GM23338 (cell line): ENCODE results near the gene CELA1. TPM values are rescaled to one million over a fixed set of nuclear protein-coding genes. Genes with fewer than 3 reads are reported as not detected.

Experiments used
- ATAC-seq: fragments of 200-7000 bp; cut with Tn5 transposase; 3 replicates; pipeline ENCODE4 v1.9.1; 2020
- DNase-seq: peaks from one replicate; pipeline ENCODE4 v3.0.0-alpha.2; 2015; ENCODE audit warnings: low spot score
- H2AFZ ChIP-seq: fragments of 200-600 bp; sonication (generic); 2 replicates; pipeline ENCODE4 v1.8.0; 2016; ENCODE audit warnings: antibody characterized with exemption, mild to moderate bottlenecking, moderate library complexity
- H3F3A ChIP-seq: fragments of 200-600 bp; sonication (generic); replicated peaks from 2 replicates; pipeline ENCODE4 v1.8.0; 2017; ENCODE audit warnings: antibody characterized with exemption, mixed run types, low read depth
- H3K27ac ChIP-seq: fragments of 200-600 bp; sonication (generic); 2 replicates; pipeline ENCODE4 v1.6.1; 2016; ENCODE audit warnings: low read depth
- H3K27me3 ChIP-seq: fragments of 200-600 bp; sonication (generic); 2 replicates; pipeline ENCODE4 v1.8.0; 2016; ENCODE audit warnings: mild to moderate bottlenecking, mixed run types, moderate library complexity; ENCODE audit not compliant: insufficient read depth
- H3K36me3 ChIP-seq: fragments of 200-600 bp; sonication (generic); 2 replicates; pipeline ENCODE4 v1.8.0; 2016; ENCODE audit warnings: mild to moderate bottlenecking; ENCODE audit not compliant: insufficient read depth
- H3K4me1 ChIP-seq: fragments of 200-600 bp; sonication (generic); 2 replicates; pipeline ENCODE4 v1.8.0; 2016; ENCODE audit warnings: mild to moderate bottlenecking, moderate library complexity; ENCODE audit not compliant: insufficient read depth
- H3K4me2 ChIP-seq: fragments of 200-600 bp; sonication (generic); 2 replicates; pipeline ENCODE4 v1.7.1; 2017; ENCODE audit warnings: mixed run types
- H3K4me3 ChIP-seq: fragments of 200-600 bp; sonication (generic); 2 replicates; pipeline ENCODE4 v1.6.1; 2016; ENCODE audit warnings: mixed run types
- H3K79me2 ChIP-seq: fragments of 200-600 bp; sonication (generic); replicated peaks from 2 replicates; pipeline ENCODE4 v1.8.0; 2017; ENCODE audit warnings: mild to moderate bottlenecking; ENCODE audit not compliant: insufficient read depth
- H3K9me2 ChIP-seq: fragments of 200-600 bp; sonication (generic); 2 replicates; pipeline ENCODE4 v1.8.0; 2017; ENCODE audit not compliant: insufficient read depth
- H4K20me1 ChIP-seq: fragments of 200-600 bp; sonication (generic); replicated peaks from 2 replicates; pipeline ENCODE4 v1.8.0; 2017; ENCODE audit warnings: mild to moderate bottlenecking; ENCODE audit not compliant: insufficient read depth
- H3K27ac Mint-ChIP-seq: 2 replicates; pipeline ENCODE4 v1.8.0; 2020; ENCODE audit warnings: inconsistent platforms, mild to moderate bottlenecking, moderate library complexity, mixed read lengths
- H3K27me3 Mint-ChIP-seq: 3 replicates; pipeline ENCODE4 v1.8.0; 2022; ENCODE audit warnings: low read depth, mild to moderate bottlenecking, moderate library complexity, mixed read lengths, inconsistent platforms; ENCODE audit not compliant: insufficient read depth, poor library complexity
- H3K36me3 Mint-ChIP-seq: 3 replicates; pipeline ENCODE4 v1.8.0; 2021; ENCODE audit warnings: low read depth, mild to moderate bottlenecking, inconsistent platforms, moderate library complexity, mixed read lengths
- H3K4me1 Mint-ChIP-seq: 3 replicates; pipeline ENCODE4 v1.8.0; 2020; ENCODE audit warnings: mild to moderate bottlenecking, inconsistent platforms, mixed read lengths
- H3K4me3 Mint-ChIP-seq: 3 replicates; pipeline ENCODE4 v1.8.0; 2021; ENCODE audit warnings: moderate library complexity, mild to moderate bottlenecking, inconsistent platforms, mixed read lengths
- H3K9me3 Mint-ChIP-seq: 3 replicates; pipeline ENCODE4 v1.8.0; 2020; ENCODE audit warnings: moderate library complexity, mild to moderate bottlenecking, inconsistent platforms, mixed read lengths
- CTCF ChIP-seq, 2 experiments: fragments of 200-600 bp in 1 of 2; sonication (generic) in 1 of 2; conservative IDR thresholded peaks; 2 replicates each; pipeline versions ENCODE4 v1.5.1 to v1.6.1; 2016 to 2017; ENCODE audit warnings: antibody characterized with exemption in 2 of 2, low read depth in 2 of 2, mild to moderate bottlenecking in 2 of 2, moderate library complexity in 1 of 2
- ETS1 ChIP-seq: IDR thresholded peaks from 2 replicates; pipeline ENCODE4 v1.6.1; 2016; ENCODE audit warnings: antibody characterized with exemption
- EZH2 ChIP-seq: fragments of 200-600 bp; sonication (generic); IDR thresholded peaks from one replicate; pipeline ENCODE4 v1.8.0; 2017; ENCODE audit warnings: antibody characterized with exemption, mild to moderate bottlenecking, low read depth; ENCODE audit not compliant: unreplicated experiment
- EZH2phosphoT487 ChIP-seq: fragments of 200-600 bp; sonication (generic); IDR thresholded peaks from one replicate; pipeline ENCODE4 v1.8.1; 2018; ENCODE audit warnings: antibody characterized with exemption; ENCODE audit not compliant: unreplicated experiment
- NANOG ChIP-seq: IDR thresholded peaks from 2 replicates; pipeline ENCODE4 v1.6.1; 2016; ENCODE audit warnings: antibody characterized with exemption, borderline replicate concordance
- POLR2AphosphoS5 ChIP-seq: IDR thresholded peaks from 2 replicates; pipeline ENCODE4 v1.6.1; 2016; ENCODE audit warnings: antibody characterized with exemption, low read depth
- ZNF114 ChIP-seq: fragments of 250-450 bp; sonication (Bioruptor Pico); IDR thresholded peaks from 2 replicates; pipeline ENCODE4 v1.5.0; 2020; ENCODE audit warnings: mild to moderate bottlenecking, moderate library complexity
- polyA plus RNA-seq: library from polyadenylated mRNA; unstranded; fragments of >200 nt; fragmentation: Nextera tagmentation; extraction: Ambion mirVana; gene quantifications from 2 replicates; pipeline ENCODE4 v1.2.1, GENCODE V29; 2016
- total RNA-seq: library from RNA; depleted of rRNA; stranded (reverse); fragments of >200 nt; shearing (Covaris generic); gene quantifications from 2 replicates; pipeline ENCODE4 v1.2.3, GENCODE V29; 2014

The CELA1 gene
- total and polyA plus RNA-seq, 2 experiments from 2014 or later = not detected

DNA sequence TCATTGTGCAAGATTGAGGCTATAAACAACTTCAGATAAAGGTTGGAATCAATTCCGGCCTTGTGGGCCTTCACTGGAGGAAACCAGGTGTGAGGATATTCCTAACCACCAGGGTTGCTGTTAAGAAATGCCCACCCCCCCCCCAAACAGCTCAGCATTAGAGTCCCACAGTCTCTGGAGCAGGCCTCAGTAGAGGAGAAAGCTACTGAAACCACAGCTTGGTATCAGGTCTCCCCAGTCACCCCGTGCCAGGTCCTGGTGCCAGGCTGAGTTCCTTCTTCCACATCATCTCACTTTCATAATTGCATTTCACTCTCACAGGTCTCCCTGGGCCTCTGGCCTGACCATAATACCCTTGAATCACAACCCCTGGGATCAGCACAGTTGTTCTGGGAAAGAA lies 32.3 kb upstream of the CELA1 start:
- DNase-seq = no peak
- H4K20me1 ChIP-seq = no peaks in the 10 kb centered on the region; the same call in 1 of the 2 replicates
- no peak for ATAC-seq
- no peaks in the 10 kb centered on the region for H3K27me3 ChIP-seq
- Mint-ChIP-seq H3K27ac (no peak overlapping the region), H3K27me3 (no peaks in the 10 kb centered on the region), H3K4me3 (no peak overlapping the region), H3K4me1 (peaks cover 25% of the 10 kb centered on the region), H3K36me3 (peaks cover 31% of the 10 kb centered on the region), H3K9me3 (no peaks in the 10 kb centered on the region)
- peaks cover 18% of the 10 kb centered on the region for H3K4me1 ChIP-seq
- H3K36me3 ChIP-seq = 0 out of 2 replicates have a peak, but pooled peaks cover 4% of the 10 kb centered on the region
- no peak overlapping the region for H2AFZ ChIP-seq
- H3K4me2 ChIP-seq = no peak overlapping the region
- H3K79me2 ChIP-seq = no peaks in the 10 kb centered on the region
- TF ChIP-seq ZNF114 (CRISPR knock-in tag) = no peak
- H3K27ac ChIP-seq = no peak overlapping the region
- no peaks in the 10 kb centered on the region for H3F3A ChIP-seq
- no peaks in the 10 kb centered on the region for H3K9me2 ChIP-seq
- no peak overlapping the region for H3K4me3 ChIP-seq

- H3K4me1 Mint-ChIP-seq = peaks cover 11% of the 10 kb centered on the region
- TF ChIP-seq EZH2phosphoT487 (no peak), NANOG (no peak), CTCF (conservative IDR thresholded peaks at IDR 0.05; ENCODE audit: low read depth in 2 of 2) (peak; percentile 31 to 50; a peak in 3 of 4 replicates), ETS1 (no peak)
Observed at GRCh38 chr12:51377099-51377984, 30.9 kb upstream of the CELA1 start.

GRCh38 chr12:51374856-51375255 lies 28.4 kb upstream of the CELA1 start:
- no peaks in the 10 kb centered on the region for H3K27me3 ChIP-seq
- Mint-ChIP-seq H3K4me3 (no peak overlapping the region), H3K36me3 (peaks cover 26% of the 10 kb centered on the region), H3K27ac (no peak overlapping the region), H3K4me1 (peaks cover 12% of the 10 kb centered on the region), H3K9me3 (no peaks in the 10 kb centered on the region), H3K27me3 (no peaks in the 10 kb centered on the region)
- no peaks in the 10 kb centered on the region for H3F3A ChIP-seq
- H4K20me1 ChIP-seq = no peaks in the 10 kb centered on the region; the same call in 1 of the 2 replicates
- H2AFZ ChIP-seq = no peak overlapping the region
- no peaks in the 10 kb centered on the region for H3K79me2 ChIP-seq
- H3K9me2 ChIP-seq = no peaks in the 10 kb centered on the region
- no peak overlapping the region for H3K4me2 ChIP-seq
- ATAC-seq (no peak), DNase-seq (no peak)
- H3K4me1 ChIP-seq = peaks cover 12% of the 10 kb centered on the region; the same call in 1 of the 2 replicates
- H3K4me3 ChIP-seq = no peak overlapping the region
- no peak overlapping the region for H3K27ac ChIP-seq
- peaks cover 4% of the 10 kb centered on the region; the same call in 1 of the 2 replicates for H3K36me3 ChIP-seq
- TF ChIP-seq ETS1 = no peak
- TF ChIP-seq POLR2AphosphoS5 = no peak
- no peak for TF ChIP-seq EZH2

More at GRCh38 chr12:51377099-51377984, 30.9 kb upstream of the CELA1 start:
- peaks cover 4% of the 10 kb centered on the region; the same call in 1 of the 2 replicates for H3K36me3 ChIP-seq
- H3K9me2 ChIP-seq = no peaks in the 10 kb centered on the region
- H3K4me2 ChIP-seq = no peak overlapping the region
- DNase-seq (no peak), ATAC-seq (no peak)
- H4K20me1 ChIP-seq = no peaks in the 10 kb centered on the region; the same call in 1 of the 2 replicates
- H3K4me1 ChIP-seq = peaks cover 11% of the 10 kb centered on the region
- Mint-ChIP-seq H3K36me3 (peaks cover 32% of the 10 kb centered on the region), H3K27ac (no peak overlapping the region), H3K4me3 (no peak overlapping the region), H3K9me3 (no peaks in the 10 kb centered on the region), H3K27me3 (no peaks in the 10 kb centered on the region)
- H3K27me3 ChIP-seq = no peaks in the 10 kb centered on the region
- H3K4me3 ChIP-seq = no peak overlapping the region
- H3K27ac ChIP-seq = no peak overlapping the region
- no peaks in the 10 kb centered on the region for H3F3A ChIP-seq
- no peak overlapping the region for H2AFZ ChIP-seq
- no peaks in the 10 kb centered on the region for H3K79me2 ChIP-seq
